Measurements from ENCODE around the gene BIVM. TPM values are rescaled to one million over a fixed set of nuclear protein-coding genes. Genes with fewer than 3 reads are reported as not detected.

The BIVM gene
- polyA plus RNA-seq, 1 donor (not counting 4 experiments of a cell fraction or from before 2014, with no cell fraction given): 20.7 TPM

- peaks cover 11% of the 10 kb centered on the region for H3K4me1 ChIP-seq (ENCODE audit: control insufficient read depth, extremely low read depth, insufficient read depth, low read length)
- peaks cover 4 to 6% of the 10 kb centered on the region in 2 experiments for H3K36me3 ChIP-seq (ENCODE audit: control insufficient read depth in 2 of 2, extremely low read depth in 1 of 2, insufficient read depth in 2 of 2, low read length in 2 of 2)
- H3K9me3 ChIP-seq (ENCODE audit: control insufficient read depth, low read depth, low read length): no peaks in the 10 kb centered on the region
- TF ChIP-seq CTCF (optimal IDR thresholded peaks at IDR 0.05 in 1 of 3, IDR thresholded peaks at IDR 0.05 in 1 of 3, conservative IDR thresholded peaks at IDR 0.05 in 1 of 3; ENCODE audit: extremely low read depth in 1 of 3, insufficient read depth in 2 of 3, low read length in 3 of 3) (no peak), EZH2 (IDR thresholded peaks at IDR 0.05; ENCODE audit: low read length) (no peak)
- no peaks in the 10 kb centered on the region for H3K9me1 ChIP-seq (ENCODE audit: control insufficient read depth, extremely low read depth, insufficient read depth, low read length)
- peak overlapping the region; percentile 88 for H3K27ac ChIP-seq (ENCODE audit: control insufficient read depth, insufficient read depth, low read length)
- peak overlapping the region; percentile 95 for H2AFZ ChIP-seq (ENCODE audit: control insufficient read depth, low read length)
- H3K79me2 ChIP-seq (ENCODE audit: control insufficient read depth, insufficient read depth, low read length): peaks cover 43% of the 10 kb centered on the region
- H3K4me2 ChIP-seq (ENCODE audit: control insufficient read depth, extremely low read depth, insufficient read depth, low read depth, low read length): peak overlapping the region; percentile 98
- dilution Hi-C loops (cut with MboI; ENCODE audit: extremely low pct_ligation_motif_present, low sequenced_read_pairs): no loop called here
- no peak for DNase-seq (ENCODE audit: low read depth, low spot score)
- H3K27me3 ChIP-seq (ENCODE audit: control insufficient read depth, extremely low read depth, insufficient read depth, low read length): no peaks in the 10 kb centered on the region
- no peaks in the 10 kb centered on the region for H4K20me1 ChIP-seq (ENCODE audit: control insufficient read depth, extremely low read depth, insufficient read depth, low read length)
- H3K9ac ChIP-seq (ENCODE audit: control insufficient read depth, extremely low read depth, insufficient read depth, low read length): peak overlapping the region; percentile 92
- H3K4me3 ChIP-seq (ENCODE audit: control insufficient read depth in 2 of 3, extremely low read depth in 1 of 3, insufficient read depth in 2 of 3, low read depth in 1 of 3, low read length in 3 of 3): peak overlapping the region; percentile 85 to 91 (median 88)
- no peak for FAIRE-seq
These were observed 47.5 kb downstream of the BIVM start for GRCh38 chr13:102846261-102847015.

GRCh38 chr13:102847272-102848234 lies 48.6 kb downstream of the BIVM start:
- peak overlapping the region; percentile 98 for H3K4me2 ChIP-seq (ENCODE audit: control insufficient read depth, extremely low read depth, insufficient read depth, low read depth, low read length)
- FAIRE-seq (no peak), DNase-seq (ENCODE audit: low read depth, low spot score) (no peak)
- peak overlapping the region; percentile 85 to 91 (median 88) for H3K4me3 ChIP-seq (ENCODE audit: control insufficient read depth in 2 of 3, extremely low read depth in 1 of 3, insufficient read depth in 2 of 3, low read depth in 1 of 3, low read length in 3 of 3)
- H3K9me3 ChIP-seq (ENCODE audit: control insufficient read depth, low read depth, low read length): no peaks in the 10 kb centered on the region
- dilution Hi-C loops (cut with MboI; ENCODE audit: extremely low pct_ligation_motif_present, low sequenced_read_pairs): no loop called here
- H4K20me1 ChIP-seq (ENCODE audit: control insufficient read depth, extremely low read depth, insufficient read depth, low read length): no peaks in the 10 kb centered on the region
- TF ChIP-seq EZH2 (IDR thresholded peaks at IDR 0.05; ENCODE audit: low read length) (no peak), CTCF (optimal IDR thresholded peaks at IDR 0.05 in 1 of 3, IDR thresholded peaks at IDR 0.05 in 1 of 3, conservative IDR thresholded peaks at IDR 0.05 in 1 of 3; ENCODE audit: extremely low read depth in 1 of 3, insufficient read depth in 2 of 3, low read length in 3 of 3) (peak in 2 of 3 experiments; percentile 49 to 59)
- H3K79me2 ChIP-seq (ENCODE audit: control insufficient read depth, insufficient read depth, low read length): peaks cover 43% of the 10 kb centered on the region
- H3K27me3 ChIP-seq (ENCODE audit: control insufficient read depth, extremely low read depth, insufficient read depth, low read length): no peaks in the 10 kb centered on the region
- peak overlapping the region; percentile 95 for H2AFZ ChIP-seq (ENCODE audit: control insufficient read depth, low read length)
- H3K9me1 ChIP-seq (ENCODE audit: control insufficient read depth, extremely low read depth, insufficient read depth, low read length): no peaks in the 10 kb centered on the region
- H3K27ac ChIP-seq (ENCODE audit: control insufficient read depth, insufficient read depth, low read length): peak overlapping the region; percentile 88
- peak overlapping the region; percentile 92 for H3K9ac ChIP-seq (ENCODE audit: control insufficient read depth, extremely low read depth, insufficient read depth, low read length)
- peaks cover 11% of the 10 kb centered on the region for H3K4me1 ChIP-seq (ENCODE audit: control insufficient read depth, extremely low read depth, insufficient read depth, low read length)
- H3K36me3 ChIP-seq (ENCODE audit: control insufficient read depth in 2 of 2, extremely low read depth in 1 of 2, insufficient read depth in 2 of 2, low read length in 2 of 2): peaks cover 4 to 6% of the 10 kb centered on the region in 2 experiments
